GM19239 (cell line): ENCODE results near the gene LASP1NB.

Experiments
- DNase-seq: peaks from one replicate; pipeline ENCODE4 v3.0.0; 2011; ENCODE audit warnings: low spot score; ENCODE audit not compliant: insufficient read length
- FAIRE-seq: peaks from 2 replicates; lab custom pipeline; 2011; peaks lifted over from hg19 to GRCh38; lab: Jason Lieb, UNC

Gene LASP1NB

GRCh38 chr17:38925263-38925995 lies at the start of gene LASP1NB:
Gene LASP1NB (plus strand): TSS chr17:38925614.
- FAIRE-seq = no peak
- no peak for DNase-seq

- FAIRE-seq = no peak
Measured at GRCh38 chr17:38877130-38877851, 48.1 kb upstream of the LASP1NB start.

GRCh38 chr17:38879878-38880665 lies 45.3 kb upstream of the LASP1NB start:
- no peak for DNase-seq
- no peak for FAIRE-seq

More at GRCh38 chr17:38877130-38877851, 48.1 kb upstream of the LASP1NB start:
- no peak for DNase-seq

GRCh38 chr17:38881600-38882191 lies 43.7 kb upstream of the LASP1NB start:
- FAIRE-seq = no peak
- no peak for DNase-seq

- DNase-seq = no peak
- no peak for FAIRE-seq
Measured at GRCh38 chr17:38882870-38883269, 42.5 kb upstream of the LASP1NB start.

- FAIRE-seq = no peak
- DNase-seq = no peak
Measured at GRCh38 chr17:38883592-38884526, 41.6 kb upstream of the LASP1NB start.

GRCh38 chr17:38885044-38885727 lies 40.2 kb upstream of the LASP1NB start:
- DNase-seq (no peak), FAIRE-seq (no peak)

- no peak for DNase-seq
- FAIRE-seq = no peak
Measured at GRCh38 chr17:38885728-38886642, 39.4 kb upstream of the LASP1NB start.

GRCh38 chr17:38886643-38887010 lies 38.8 kb upstream of the LASP1NB start:
- FAIRE-seq (no peak), DNase-seq (no peak)

- FAIRE-seq = no peak
Measured at GRCh38 chr17:38888842-38889241, 36.6 kb upstream of the LASP1NB start.

GRCh38 chr17:38889745-38890409 lies 35.5 kb upstream of the LASP1NB start:
- DNase-seq (no peak), FAIRE-seq (no peak)

More at GRCh38 chr17:38888842-38889241, 36.6 kb upstream of the LASP1NB start:
- no peak for DNase-seq

- DNase-seq (no peak), FAIRE-seq (no peak)
Measured at GRCh38 chr17:38890410-38890746, 35.0 kb upstream of the LASP1NB start.

- no peak for DNase-seq
- FAIRE-seq = no peak
Measured at GRCh38 chr17:38891441-38891840, 34.0 kb upstream of the LASP1NB start.

- FAIRE-seq = no peak
- DNase-seq = no peak
Measured at GRCh38 chr17:38892083-38892482, 33.3 kb upstream of the LASP1NB start.

- FAIRE-seq = no peak
Measured at GRCh38 chr17:38892620-38893019, 32.8 kb upstream of the LASP1NB start.

GRCh38 chr17:38893113-38893512 lies 32.3 kb upstream of the LASP1NB start:
- FAIRE-seq = no peak
- no peak for DNase-seq

More at GRCh38 chr17:38892620-38893019, 32.8 kb upstream of the LASP1NB start:
- DNase-seq = no peak

- DNase-seq (no peak), FAIRE-seq (no peak)
Measured at GRCh38 chr17:38893607-38894006, 31.8 kb upstream of the LASP1NB start.
